OCI-LY3 (cell line): ENCODE data around the gene MEG3.

Experiments used
- CTCF ChIP-seq: fragments of 200-600, 300-600 bp; sonication (generic); IDR thresholded peaks from 2 replicates; pipeline ENCODE4 v1.5.1; 2014; ENCODE audit warnings: antibody characterized with exemption, low read length, low read depth
- EZH2phosphoT487 ChIP-seq: fragments of 200-600 bp; shearing (Covaris generic); IDR thresholded peaks from 2 replicates; pipeline ENCODE4 v1.6.1; 2018; ENCODE audit warnings: antibody characterized with exemption, mixed run types, low read depth

GRCh38 chr14:100819453-100819828 is 6.5 kb upstream of the MEG3 start:
- TF ChIP-seq CTCF (no peak), EZH2phosphoT487 (no peak)
